Vagina (tissue), 2 donors: ENCODE results near the gene BUB3. TPM values are rescaled to one million over a fixed set of nuclear protein-coding genes. Genes with fewer than 3 reads are reported as not detected.
A peak's percentile ranks its signal among the peaks of the same experiment; 100 is the strongest.

Source experiments
- DNase-seq, 2 donors: peaks; one replicate each; pipeline ENCODE4 v3.0.0-alpha.2; 2017; ENCODE audit errors: extremely low spot score in 2 of 2
- H3K27ac ChIP-seq: fragments of 200-600 bp; sonication (generic); one replicate; pipeline ENCODE4 v1.5.1; 2019
- H3K27me3 ChIP-seq: fragments of 200-600 bp; sonication (generic); one replicate; pipeline ENCODE4 v1.5.1; 2019
- H3K36me3 ChIP-seq, 2 donors: fragments of 200-600 bp; sonication (generic); one replicate each; pipeline ENCODE4 v1.5.1; 2017 to 2019
- H3K4me1 ChIP-seq: fragments of 200-600 bp; sonication (generic); one replicate; pipeline ENCODE4 v1.5.1; 2019
- H3K4me3 ChIP-seq, 2 donors: fragments of 200-600 bp; sonication (generic); 1 replicate in 1 of 2; 2 replicates in 1 of 2; pipeline ENCODE4 v1.5.1; 2016 to 2019
- H3K9me3 ChIP-seq: fragments of 200-600 bp; sonication (generic); one replicate; pipeline ENCODE4 v1.5.1; 2019
- POLR2A ChIP-seq, 2 donors: fragments of 450-650 bp; IDR thresholded peaks; one replicate each; pipeline ENCODE4 v1.6.1; 2017; ENCODE audit warnings: antibody characterized with exemption in 2 of 2, mild to moderate bottlenecking in 2 of 2, moderate library complexity in 2 of 2
- POLR2AphosphoS5 ChIP-seq, 2 donors: sonication (generic); formaldehyde crosslinking; IDR thresholded peaks; one replicate each; pipeline ENCODE4 v1.9.0; 2017; ENCODE audit warnings: antibody characterized with exemption in 2 of 2, mild to moderate bottlenecking in 2 of 2, low read depth in 1 of 2; ENCODE audit not compliant: insufficient read depth in 1 of 2
- intact Hi-C: fragments of 100-400 bp; cut with DNase I; formaldehyde crosslinking; loops from one replicate; pipeline ENCODE4 v1.15.1; 2023
- total RNA-seq: library from RNA; depleted of rRNA; stranded (reverse); fragments of >200 nt; gene quantifications from one replicate; pipeline ENCODE4 v1.2.3, GENCODE V29; 2016
- TF ChIP-seq, protein P1 (sequence below), 3 experiments: fragments of 450-650 bp in 2 of 3; fragments of 200-600 bp in 1 of 3; sonication (generic) in 1 of 3; IDR thresholded peaks; one replicate each; pipeline ENCODE4 v1.5.1; 2017 to 2019; ENCODE audit warnings: antibody characterized with exemption in 3 of 3, mild to moderate bottlenecking in 2 of 3, moderate library complexity in 2 of 3

BUB3 gene
- total RNA-seq, 1 donor from 2014 or later = 128 TPM

DNA sequence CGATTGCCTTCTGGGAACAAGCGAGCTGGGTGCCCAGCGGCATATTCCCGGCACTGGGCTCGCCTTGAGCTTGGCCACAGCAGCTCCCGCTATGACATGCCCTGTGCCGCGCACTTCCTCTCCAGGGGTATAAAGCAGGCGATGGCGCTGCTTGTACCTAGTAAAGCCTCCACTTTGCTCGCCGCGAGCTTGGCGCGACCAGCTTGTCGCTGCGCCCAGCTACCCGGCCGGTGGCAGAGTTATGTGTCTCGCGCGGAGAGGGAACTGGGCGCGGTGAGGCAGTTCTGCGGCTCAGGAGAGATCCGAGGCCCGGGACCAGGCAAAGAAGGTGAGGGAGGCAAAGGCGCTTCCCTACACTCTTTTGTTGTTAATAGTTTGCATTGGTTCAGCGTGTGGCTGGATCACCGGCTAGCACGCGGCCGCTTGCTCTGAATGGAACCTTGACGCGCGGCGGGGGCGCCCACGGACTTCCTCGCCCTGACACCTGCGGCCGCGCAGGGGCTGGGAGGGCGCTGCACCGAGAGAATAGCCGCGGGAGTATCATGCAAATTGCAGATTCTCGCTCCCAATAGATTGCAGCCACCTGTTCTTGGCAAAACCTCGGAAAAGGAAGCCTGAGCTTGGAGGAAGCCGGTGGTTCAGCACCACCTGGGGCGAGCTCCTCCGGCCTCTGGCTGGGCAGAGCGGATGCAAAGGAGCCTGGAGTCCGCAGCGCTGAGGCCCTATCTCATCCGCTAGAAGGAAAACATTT lies 3.0 kb upstream of the BUB3 start:
- Histone ChIP-seq H3K4me1 (peaks cover 58% of the 10 kb centered on the region), H3K36me3 (peaks cover 0 to 6% of the 10 kb centered on the region in 2 donors), H3K27ac (no peak overlapping the region), H3K4me3 (peak overlapping the region; percentile 4 to 26), H3K9me3 (no peaks in the 10 kb centered on the region), H3K27me3 (peaks cover 39% of the 10 kb centered on the region)
- no peak for DNase-seq
- intact Hi-C loops = no loop called here
- TF ChIP-seq, protein P1, sequence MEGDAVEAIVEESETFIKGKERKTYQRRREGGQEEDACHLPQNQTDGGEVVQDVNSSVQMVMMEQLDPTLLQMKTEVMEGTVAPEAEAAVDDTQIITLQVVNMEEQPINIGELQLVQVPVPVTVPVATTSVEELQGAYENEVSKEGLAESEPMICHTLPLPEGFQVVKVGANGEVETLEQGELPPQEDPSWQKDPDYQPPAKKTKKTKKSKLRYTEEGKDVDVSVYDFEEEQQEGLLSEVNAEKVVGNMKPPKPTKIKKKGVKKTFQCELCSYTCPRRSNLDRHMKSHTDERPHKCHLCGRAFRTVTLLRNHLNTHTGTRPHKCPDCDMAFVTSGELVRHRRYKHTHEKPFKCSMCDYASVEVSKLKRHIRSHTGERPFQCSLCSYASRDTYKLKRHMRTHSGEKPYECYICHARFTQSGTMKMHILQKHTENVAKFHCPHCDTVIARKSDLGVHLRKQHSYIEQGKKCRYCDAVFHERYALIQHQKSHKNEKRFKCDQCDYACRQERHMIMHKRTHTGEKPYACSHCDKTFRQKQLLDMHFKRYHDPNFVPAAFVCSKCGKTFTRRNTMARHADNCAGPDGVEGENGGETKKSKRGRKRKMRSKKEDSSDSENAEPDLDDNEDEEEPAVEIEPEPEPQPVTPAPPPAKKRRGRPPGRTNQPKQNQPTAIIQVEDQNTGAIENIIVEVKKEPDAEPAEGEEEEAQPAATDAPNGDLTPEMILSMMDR (IDR thresholded peaks at IDR 0.05) = no peak
- TF ChIP-seq POLR2AphosphoS5 (IDR thresholded peaks at IDR 0.05; ENCODE audit: insufficient read depth in 1 of 2, low read depth in 1 of 2) = no peak
- no peak for TF ChIP-seq POLR2A (IDR thresholded peaks at IDR 0.05)

DNA sequence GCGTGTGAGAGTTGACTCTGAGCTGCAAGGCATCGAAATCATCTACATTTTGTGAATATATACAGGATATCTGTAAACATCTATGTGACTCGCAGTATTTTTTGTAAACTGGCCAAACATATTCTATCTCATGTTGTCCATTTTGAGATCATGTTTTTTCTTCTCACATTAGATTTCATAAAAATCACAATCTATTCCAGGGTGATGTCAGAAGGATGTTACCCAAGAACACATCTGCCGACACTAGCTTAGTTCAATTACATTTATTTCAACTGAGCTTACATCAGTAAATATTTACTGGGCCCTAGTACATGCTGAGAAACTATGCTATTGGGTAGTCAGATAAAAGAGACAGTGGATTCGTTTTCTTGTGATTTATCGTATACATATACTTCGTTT lies 2.5 kb upstream of the BUB3 start:
- H3K4me3 ChIP-seq = no peak overlapping the region
- peaks cover 0 to 12% of the 10 kb centered on the region in 2 donors for H3K36me3 ChIP-seq

DNA sequence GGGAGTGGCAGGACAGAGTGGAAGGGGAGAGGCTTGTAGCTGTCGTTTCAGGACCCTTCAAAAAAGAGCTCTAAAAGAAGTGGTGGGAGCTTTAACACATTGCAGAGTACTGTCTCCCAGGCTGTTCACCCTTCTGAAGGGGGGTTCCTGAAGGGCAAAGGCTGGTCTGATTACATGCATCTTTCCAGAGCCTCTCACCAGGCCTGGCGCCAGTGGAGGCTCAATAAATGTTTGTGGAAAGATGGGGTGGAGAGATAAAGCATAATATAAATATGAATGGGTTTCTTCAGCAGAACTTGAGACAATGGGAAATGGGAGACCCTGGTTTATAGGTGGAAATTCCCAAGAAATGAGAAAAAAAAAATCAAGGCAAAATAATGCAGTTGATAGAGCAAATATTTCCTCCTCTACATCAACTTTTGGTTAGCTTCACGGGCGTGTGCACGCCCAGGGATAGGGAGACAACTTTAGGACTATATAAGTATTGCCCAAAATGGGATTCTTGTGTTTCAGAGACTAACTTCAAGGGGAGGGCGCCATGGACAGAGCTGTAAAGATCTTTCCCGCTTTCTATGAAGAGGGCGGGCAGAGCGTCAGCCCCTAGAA lies 613 bp upstream of the BUB3 start:
- peak overlapping the region in 1 of 2 donors; percentile 99 for H3K4me3 ChIP-seq
- no peaks in the 10 kb centered on the region for H3K9me3 ChIP-seq
- intact Hi-C loops = no loop called here
- peak in 1 of 2 donors; percentile 87 for DNase-seq
- peaks cover 19% of the 10 kb centered on the region for H3K27me3 ChIP-seq
- no peak overlapping the region for H3K27ac ChIP-seq
- H3K36me3 ChIP-seq = peaks cover 0 to 26% of the 10 kb centered on the region in 2 donors
- TF ChIP-seq, protein P1 (IDR thresholded peaks at IDR 0.05) = no peak
- TF ChIP-seq POLR2A (IDR thresholded peaks at IDR 0.05) = no peak
- no peak for TF ChIP-seq POLR2AphosphoS5 (IDR thresholded peaks at IDR 0.05; ENCODE audit: insufficient read depth in 1 of 2, low read depth in 1 of 2)
- peaks cover 64% of the 10 kb centered on the region for H3K4me1 ChIP-seq

More for the DNA sequence above, 2.5 kb upstream of the BUB3 start:
- DNase-seq = no peak
- H3K27ac ChIP-seq = no peak overlapping the region
- H3K9me3 ChIP-seq = no peaks in the 10 kb centered on the region
- intact Hi-C loops = no loop called here
- peaks cover 35% of the 10 kb centered on the region for H3K27me3 ChIP-seq
- TF ChIP-seq, protein P1 (IDR thresholded peaks at IDR 0.05) = no peak
- TF ChIP-seq POLR2A (IDR thresholded peaks at IDR 0.05) (no peak), POLR2AphosphoS5 (IDR thresholded peaks at IDR 0.05; ENCODE audit: insufficient read depth in 1 of 2, low read depth in 1 of 2) (no peak)
- peaks cover 58% of the 10 kb centered on the region for H3K4me1 ChIP-seq

GRCh38 chr10:123154711-123155505 lies 706 bp downstream of the BUB3 start:
- H3K4me3 ChIP-seq = peak overlapping the region; percentile 98 to 99
- intact Hi-C loops = no loop called here
- H3K9me3 ChIP-seq = no peaks in the 10 kb centered on the region
- TF ChIP-seq POLR2AphosphoS5 (IDR thresholded peaks at IDR 0.05; ENCODE audit: insufficient read depth in 1 of 2, low read depth in 1 of 2) = no peak
- no peak for TF ChIP-seq POLR2A (IDR thresholded peaks at IDR 0.05)
- TF ChIP-seq, protein P1 (IDR thresholded peaks at IDR 0.05) = no peak
- peaks cover 53% of the 10 kb centered on the region for H3K4me1 ChIP-seq
- H3K36me3 ChIP-seq = peaks cover 0 to 26% of the 10 kb centered on the region in 2 donors
- H3K27me3 ChIP-seq = peaks cover 9% of the 10 kb centered on the region
- peak overlapping the region; percentile 91 for H3K27ac ChIP-seq
- DNase-seq = peak in 1 of 2 donors; percentile 86
